Panc1 (cell line): ENCODE results near the gene FNTB. TPM values are rescaled to one million over a fixed set of nuclear protein-coding genes. Genes with fewer than 3 reads are reported as not detected.

Source experiments
- ATAC-seq: fragments of 200-7000 bp; cut with Tn5 transposase; 2 replicates; pipeline ENCODE4 v1.9.1; 2020; ENCODE audit warnings: mild to moderate bottlenecking, moderate library complexity
- BruUV-seq: library from RNA; stranded (reverse); fragments of 400-500 nt; replicated peaks from 2 replicates; lab custom pipeline; 2021; lab: Mats Ljungman, UMichigan
- CTCF ChIA-PET: fragments of 300-600 bp; sonication (Branson Sonifier 250); formaldehyde crosslinking; loops from one replicate; lab custom pipeline; 2022; ENCODE audit warnings: antibody characterized with exemption; lab: Charles Lee
- POLR2A ChIA-PET: fragments of 300-600 bp; sonication (Branson Sonifier 250); formaldehyde crosslinking; loops from one replicate; lab custom pipeline; 2022; ENCODE audit warnings: antibody characterized with exemption; lab: Charles Lee
- DNase-seq: peaks from one replicate; pipeline ENCODE4 v3.0.0-alpha.2; 2010; ENCODE audit warnings: low read depth, low spot score
- H3K27ac ChIP-seq: 2 replicates; pipeline ENCODE4 v1.5.1; 2011; ENCODE audit warnings: mild to moderate bottlenecking, low read length, inconsistent platforms
- H3K27me3 ChIP-seq: fragments of 200-500 bp; sonication (Bioruptor generic); 2 replicates; pipeline ENCODE4 v1.6.0; 2014; ENCODE audit warnings: low read length, inconsistent platforms; ENCODE audit not compliant: control insufficient read depth, insufficient read depth
- H3K36me3 ChIP-seq: fragments of 200-500 bp; sonication (Bioruptor generic); 2 replicates; pipeline ENCODE4 v1.5.1; 2014; ENCODE audit warnings: inconsistent platforms, mild to moderate bottlenecking, low read length, moderate library complexity; ENCODE audit not compliant: control insufficient read depth, insufficient read depth
- H3K4me1 ChIP-seq: 2 replicates; pipeline ENCODE4 v1.5.1; 2011; ENCODE audit warnings: inconsistent platforms, mild to moderate bottlenecking, low read length, moderate library complexity; ENCODE audit not compliant: control insufficient read depth, insufficient read depth
- H3K4me3 ChIP-seq, 2 experiments: 2 replicates each; pipeline ENCODE4 v1.5.1; 2011 to 2012; ENCODE audit warnings: low read depth in 2 of 2, low read length in 2 of 2, mild to moderate bottlenecking in 2 of 2, inconsistent platforms in 1 of 2, moderate library complexity in 1 of 2
- H3K9me3 ChIP-seq: fragments of 200-500 bp; sonication (Bioruptor generic); 2 replicates; pipeline ENCODE4 v1.5.1; 2014; ENCODE audit warnings: low read depth, mild to moderate bottlenecking, inconsistent platforms, low read length, moderate library complexity; ENCODE audit not compliant: control insufficient read depth, insufficient read depth
- POLR2AphosphoS5 ChIP-seq: IDR thresholded peaks from 2 replicates; pipeline ENCODE4 v1.6.1; 2012; ENCODE audit warnings: mild to moderate bottlenecking, low read depth, low read length, moderate library complexity
- SIN3A ChIP-seq: IDR thresholded peaks from 2 replicates; pipeline ENCODE4 v1.6.1; 2012; ENCODE audit warnings: low read depth, mild to moderate bottlenecking, low read length, moderate library complexity, borderline replicate concordance; ENCODE audit not compliant: insufficient read depth
- TCF7L2 ChIP-seq: IDR thresholded peaks from 2 replicates; pipeline ENCODE4 v1.6.1; 2011; ENCODE audit warnings: mild to moderate bottlenecking, low read depth, low read length, inconsistent platforms
- in situ Hi-C: cut with HindIII; loops from 2 replicates; pipeline ENCODE4 v1.10.0; 2016; ENCODE audit warnings: low sequenced_read_pairs, low pct_unique_long_range_greater_than_20kb
- intact Hi-C: fragments of 100-400 bp; cut with micrococcal nuclease; formaldehyde crosslinking; loops from one replicate; pipeline ENCODE4 v1.10.0; 2022; ENCODE audit not compliant: unreplicated experiment
- total RNA-seq: library from RNA; stranded (reverse); gene quantifications from one replicate; pipeline ENCODE4 v1.2.1, GENCODE V29; 2021; ENCODE audit not compliant: unreplicated experiment
- TF ChIP-seq, protein P1 (sequence below): fragments of 450-650 bp; IDR thresholded peaks from 2 replicates; pipeline ENCODE4 v1.5.1; 2017; ENCODE audit warnings: mild to moderate bottlenecking
- TF ChIP-seq, protein P2 (sequence below), 2 experiments: IDR thresholded peaks; 2 replicates each; pipeline ENCODE4 v1.6.1; 2011 to 2012; ENCODE audit warnings: low read depth in 2 of 2, control low read depth in 1 of 2, low read length in 1 of 2, mild to moderate bottlenecking in 1 of 2, moderate library complexity in 1 of 2; ENCODE audit not compliant: insufficient read depth in 1 of 2

The FNTB gene
- total RNA-seq, 1 experiment from 2014 or later, result 13.3 TPM

- CTCF ChIA-PET, result no interaction called here
- TF ChIP-seq, protein P1, sequence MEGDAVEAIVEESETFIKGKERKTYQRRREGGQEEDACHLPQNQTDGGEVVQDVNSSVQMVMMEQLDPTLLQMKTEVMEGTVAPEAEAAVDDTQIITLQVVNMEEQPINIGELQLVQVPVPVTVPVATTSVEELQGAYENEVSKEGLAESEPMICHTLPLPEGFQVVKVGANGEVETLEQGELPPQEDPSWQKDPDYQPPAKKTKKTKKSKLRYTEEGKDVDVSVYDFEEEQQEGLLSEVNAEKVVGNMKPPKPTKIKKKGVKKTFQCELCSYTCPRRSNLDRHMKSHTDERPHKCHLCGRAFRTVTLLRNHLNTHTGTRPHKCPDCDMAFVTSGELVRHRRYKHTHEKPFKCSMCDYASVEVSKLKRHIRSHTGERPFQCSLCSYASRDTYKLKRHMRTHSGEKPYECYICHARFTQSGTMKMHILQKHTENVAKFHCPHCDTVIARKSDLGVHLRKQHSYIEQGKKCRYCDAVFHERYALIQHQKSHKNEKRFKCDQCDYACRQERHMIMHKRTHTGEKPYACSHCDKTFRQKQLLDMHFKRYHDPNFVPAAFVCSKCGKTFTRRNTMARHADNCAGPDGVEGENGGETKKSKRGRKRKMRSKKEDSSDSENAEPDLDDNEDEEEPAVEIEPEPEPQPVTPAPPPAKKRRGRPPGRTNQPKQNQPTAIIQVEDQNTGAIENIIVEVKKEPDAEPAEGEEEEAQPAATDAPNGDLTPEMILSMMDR, result no peak
- TF ChIP-seq, protein P2, sequence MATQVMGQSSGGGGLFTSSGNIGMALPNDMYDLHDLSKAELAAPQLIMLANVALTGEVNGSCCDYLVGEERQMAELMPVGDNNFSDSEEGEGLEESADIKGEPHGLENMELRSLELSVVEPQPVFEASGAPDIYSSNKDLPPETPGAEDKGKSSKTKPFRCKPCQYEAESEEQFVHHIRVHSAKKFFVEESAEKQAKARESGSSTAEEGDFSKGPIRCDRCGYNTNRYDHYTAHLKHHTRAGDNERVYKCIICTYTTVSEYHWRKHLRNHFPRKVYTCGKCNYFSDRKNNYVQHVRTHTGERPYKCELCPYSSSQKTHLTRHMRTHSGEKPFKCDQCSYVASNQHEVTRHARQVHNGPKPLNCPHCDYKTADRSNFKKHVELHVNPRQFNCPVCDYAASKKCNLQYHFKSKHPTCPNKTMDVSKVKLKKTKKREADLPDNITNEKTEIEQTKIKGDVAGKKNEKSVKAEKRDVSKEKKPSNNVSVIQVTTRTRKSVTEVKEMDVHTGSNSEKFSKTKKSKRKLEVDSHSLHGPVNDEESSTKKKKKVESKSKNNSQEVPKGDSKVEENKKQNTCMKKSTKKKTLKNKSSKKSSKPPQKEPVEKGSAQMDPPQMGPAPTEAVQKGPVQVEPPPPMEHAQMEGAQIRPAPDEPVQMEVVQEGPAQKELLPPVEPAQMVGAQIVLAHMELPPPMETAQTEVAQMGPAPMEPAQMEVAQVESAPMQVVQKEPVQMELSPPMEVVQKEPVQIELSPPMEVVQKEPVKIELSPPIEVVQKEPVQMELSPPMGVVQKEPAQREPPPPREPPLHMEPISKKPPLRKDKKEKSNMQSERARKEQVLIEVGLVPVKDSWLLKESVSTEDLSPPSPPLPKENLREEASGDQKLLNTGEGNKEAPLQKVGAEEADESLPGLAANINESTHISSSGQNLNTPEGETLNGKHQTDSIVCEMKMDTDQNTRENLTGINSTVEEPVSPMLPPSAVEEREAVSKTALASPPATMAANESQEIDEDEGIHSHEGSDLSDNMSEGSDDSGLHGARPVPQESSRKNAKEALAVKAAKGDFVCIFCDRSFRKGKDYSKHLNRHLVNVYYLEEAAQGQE (IDR thresholded peaks at IDR 0.05; ENCODE audit: insufficient read depth in 1 of 2, low read depth in 2 of 2, low read length in 1 of 2), result no peak
- TF ChIP-seq SIN3A, result no peak
- TF ChIP-seq TCF7L2, result no peak
- no peak for TF ChIP-seq POLR2AphosphoS5
- intact Hi-C loops, result no loop called here
- POLR2A ChIA-PET, result no interaction called here
- Histone ChIP-seq H3K27ac (no peak overlapping the region), H3K4me3 (no peak overlapping the region), H3K9me3 (no peaks in the 10 kb centered on the region), H3K27me3 (no peaks in the 10 kb centered on the region), H3K36me3 (no peaks in the 10 kb centered on the region), H3K4me1 (no peaks in the 10 kb centered on the region)
- BruUV-seq, result no TSS peak
- ATAC-seq (no peak), DNase-seq (no peak)
- in situ Hi-C loops, result no loop called here
These were observed 42.7 kb upstream of the FNTB start for GRCh38 chr14:64944041-64944440.

DNA sequence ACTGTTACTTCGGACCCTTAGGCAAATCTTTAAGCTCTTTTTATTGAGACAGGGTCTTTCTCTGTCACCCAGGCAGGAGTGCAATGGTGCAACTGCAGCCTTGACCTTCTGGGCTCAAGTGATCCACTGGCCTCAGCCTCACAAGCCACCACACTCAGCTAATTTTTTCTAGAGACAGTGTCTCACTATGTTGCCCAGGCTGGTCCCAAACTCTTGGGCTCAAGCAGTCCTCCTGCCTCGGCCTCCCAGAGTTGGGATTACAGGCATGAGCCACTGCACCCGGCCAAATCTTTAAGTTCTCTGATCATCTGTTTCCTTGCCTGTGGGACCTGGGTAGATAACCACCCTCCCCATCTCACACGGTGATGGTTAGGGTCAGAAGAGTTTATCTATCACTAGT lies 41.8 kb upstream of the FNTB start:
- H3K27ac ChIP-seq, result no peak overlapping the region
- ChIA-PET POLR2A (interaction anchor here (0.6 kb wide), 1 partner anchor 1106 kb away, joined by 3 read pairs; no protein-coding TSS in a partner anchor), CTCF (no interaction called here)
- H3K4me3 ChIP-seq, result no peak overlapping the region
- H3K36me3 ChIP-seq, result no peaks in the 10 kb centered on the region
- no peak for DNase-seq
- no TSS peak for BruUV-seq
- no peaks in the 10 kb centered on the region for H3K4me1 ChIP-seq
- intact Hi-C loops, result no loop called here
- TF ChIP-seq, protein P2 (IDR thresholded peaks at IDR 0.05; ENCODE audit: insufficient read depth in 1 of 2, low read depth in 2 of 2, low read length in 1 of 2), result no peak
- TF ChIP-seq SIN3A, result no peak
- TF ChIP-seq TCF7L2, result no peak
- TF ChIP-seq, protein P1, result no peak
- TF ChIP-seq POLR2AphosphoS5, result no peak
- ATAC-seq, result no peak
- in situ Hi-C loops, result no loop called here
- H3K9me3 ChIP-seq, result no peaks in the 10 kb centered on the region
- H3K27me3 ChIP-seq, result no peaks in the 10 kb centered on the region
